HG03565 (cell line): ENCODE data around the gene L3MBTL2.

ENCODE experiments used
- ATAC-seq: cut with Tn5 transposase; IDR thresholded peaks from one replicate; pipeline ENCODE4 v1.9.1; 2021; ENCODE audit warnings: mild to moderate bottlenecking, moderate library complexity; ENCODE audit not compliant: unreplicated experiment

The L3MBTL2 gene

DNA sequence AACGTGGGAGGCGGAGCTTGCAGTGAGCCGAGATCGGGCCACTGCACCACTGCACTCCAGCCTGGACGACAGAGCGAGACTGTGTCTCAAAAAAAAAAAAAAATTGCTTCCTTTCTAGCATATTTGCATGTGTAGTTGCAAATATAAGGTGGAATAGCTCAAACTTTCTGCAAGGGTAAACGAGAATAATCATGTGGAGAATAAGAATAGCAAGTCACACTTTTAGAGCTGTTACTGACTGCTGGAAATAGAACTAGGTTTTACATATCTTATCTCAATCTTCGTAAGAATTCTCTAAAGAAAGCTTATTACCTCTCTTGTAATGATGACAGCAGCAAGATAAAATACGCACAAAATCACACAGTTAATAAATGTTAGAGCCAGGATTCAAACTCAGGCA lies 1.6 kb downstream of the L3MBTL2 start:
- no peak for ATAC-seq

GRCh38 chr22:41215409-41215808 lies 10.3 kb downstream of the L3MBTL2 start:
- no peak for ATAC-seq

DNA sequence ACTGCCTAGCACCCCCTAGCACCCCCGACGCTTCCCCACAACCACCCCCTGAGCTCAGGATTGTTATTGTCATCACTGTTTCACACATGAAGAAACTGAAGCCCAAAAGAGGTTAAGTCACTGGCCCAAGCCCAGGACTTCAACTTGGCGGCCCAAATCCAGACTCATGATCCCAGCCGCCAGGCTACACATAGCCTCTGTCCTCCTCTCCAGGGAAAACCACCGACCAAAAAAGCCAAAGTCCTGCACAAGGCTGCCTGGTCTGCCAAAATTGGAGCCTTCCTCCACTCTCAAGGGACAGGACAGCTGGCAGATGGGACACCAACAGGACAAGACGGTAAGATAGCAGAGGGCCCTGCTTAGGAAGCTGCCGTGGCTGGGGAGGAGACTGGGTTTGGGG lies 10.8 kb downstream of the L3MBTL2 start:
- no peak for ATAC-seq

DNA sequence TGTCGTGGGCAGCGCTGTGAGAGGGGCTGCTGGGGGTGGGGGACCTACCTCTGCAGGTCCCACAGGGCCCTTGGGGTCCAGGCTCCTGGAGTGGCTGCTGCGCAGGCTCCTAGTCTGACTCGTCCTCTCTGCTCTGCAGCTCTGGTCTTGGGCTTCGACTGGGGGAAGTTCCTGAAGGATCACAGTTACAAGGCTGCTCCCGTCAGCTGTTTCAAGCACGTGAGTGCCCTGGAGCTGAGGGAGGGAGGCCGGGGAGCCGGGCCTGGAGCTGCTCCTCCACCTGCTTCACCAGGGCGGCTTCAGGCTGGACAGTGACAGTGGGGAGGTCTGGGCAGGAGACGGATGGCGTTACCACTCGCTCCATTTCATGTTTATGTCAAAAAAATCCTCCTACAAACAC lies 11.9 kb downstream of the L3MBTL2 start:
- no peak for ATAC-seq

- ATAC-seq = no peak
Measured at GRCh38 chr22:41217553-41218157, 12.5 kb downstream of the L3MBTL2 start.

- ATAC-seq = no peak
Measured at GRCh38 chr22:41222846-41223507, 17.9 kb downstream of the L3MBTL2 start.

- no peak for ATAC-seq
Measured at GRCh38 chr22:41223535-41223934, 18.4 kb downstream of the L3MBTL2 start.

DNA sequence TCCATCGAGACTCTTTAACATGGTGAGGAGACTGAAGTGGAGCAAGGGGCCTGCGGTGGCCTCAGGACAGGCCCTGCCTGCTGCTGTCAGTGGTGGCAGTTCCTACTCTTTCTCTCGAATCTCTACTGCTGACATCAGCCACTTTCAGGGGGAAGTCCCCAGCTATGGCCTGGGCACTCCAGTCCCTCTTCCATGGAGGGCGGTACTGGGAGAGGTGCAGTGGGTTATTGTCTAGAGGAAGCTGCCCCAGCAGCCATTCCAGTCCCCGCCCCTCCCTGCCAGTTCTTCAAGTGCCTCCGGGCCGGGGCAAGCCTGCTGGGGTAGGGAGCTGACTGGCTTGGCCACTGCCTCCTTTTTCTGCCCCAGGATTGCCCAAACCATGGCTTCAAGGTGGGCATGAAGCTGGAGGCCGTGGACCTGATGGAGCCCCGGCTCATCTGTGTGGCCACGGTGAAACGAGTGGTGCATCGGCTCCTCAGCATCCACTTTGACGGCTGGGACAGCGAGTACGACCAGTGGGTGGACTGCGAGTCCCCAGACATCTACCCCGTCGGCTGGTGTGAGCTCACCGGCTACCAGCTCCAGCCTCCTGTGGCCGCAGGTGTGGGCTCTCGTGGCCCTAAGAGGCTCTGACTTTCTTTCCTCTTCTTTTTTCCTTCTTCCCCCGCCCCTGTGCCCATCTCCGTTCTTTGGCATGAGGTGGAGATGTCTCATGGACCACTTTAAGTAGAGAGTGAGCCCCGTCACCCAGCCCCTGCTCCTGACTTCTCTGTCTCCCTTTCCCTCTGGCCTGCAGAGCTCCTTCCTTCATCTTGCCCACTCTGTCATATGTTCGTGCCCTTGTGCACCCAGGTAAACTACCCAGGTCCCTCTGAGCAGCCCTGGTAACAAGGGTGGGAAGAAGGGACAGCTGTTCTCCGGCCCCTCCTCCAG lies 21.9 kb downstream of the L3MBTL2 start:
- ATAC-seq = no peak

- ATAC-seq = no peak
Measured at GRCh38 chr22:41229215-41229614, 24.1 kb downstream of the L3MBTL2 start.

DNA sequence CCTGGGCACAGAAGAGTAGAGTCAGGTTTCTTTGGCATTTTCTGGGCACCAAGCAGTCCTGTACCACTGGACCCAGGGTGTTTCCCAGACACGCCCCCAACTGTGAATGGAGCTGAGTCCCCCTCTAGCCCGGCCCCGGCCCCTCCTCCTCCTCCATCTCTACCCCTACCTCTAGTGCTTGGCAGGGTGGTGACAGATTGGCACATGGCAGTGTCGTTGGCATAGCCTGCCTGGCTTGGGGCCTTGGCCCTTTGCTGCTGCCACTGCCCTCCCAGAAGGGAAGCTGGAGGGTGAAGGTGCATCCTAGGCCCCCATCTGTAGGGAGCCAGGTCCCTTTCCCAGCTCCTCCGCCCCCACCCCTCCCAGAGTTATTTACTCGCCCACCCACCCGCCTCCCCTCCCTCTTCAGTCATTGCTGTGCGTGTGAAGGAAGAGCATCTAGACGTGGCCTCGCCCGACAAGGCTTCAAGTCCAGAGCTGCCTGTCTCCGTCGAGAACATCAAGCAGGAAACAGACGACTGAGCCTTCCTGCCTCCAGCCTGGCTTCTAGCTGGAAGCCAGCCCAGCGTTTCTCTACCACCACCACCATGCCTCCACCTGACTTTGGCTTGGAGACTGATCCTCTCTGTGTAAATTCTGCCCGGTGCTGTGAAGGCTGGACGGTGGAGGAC lies 24.8 kb downstream of the L3MBTL2 start:
- no peak for ATAC-seq

- no peak for ATAC-seq
Measured at GRCh38 chr22:41230401-41230785, 25.3 kb downstream of the L3MBTL2 start.

- no peak for ATAC-seq
Measured at GRCh38 chr22:41231369-41231768, 26.3 kb downstream of the L3MBTL2 start.

DNA sequence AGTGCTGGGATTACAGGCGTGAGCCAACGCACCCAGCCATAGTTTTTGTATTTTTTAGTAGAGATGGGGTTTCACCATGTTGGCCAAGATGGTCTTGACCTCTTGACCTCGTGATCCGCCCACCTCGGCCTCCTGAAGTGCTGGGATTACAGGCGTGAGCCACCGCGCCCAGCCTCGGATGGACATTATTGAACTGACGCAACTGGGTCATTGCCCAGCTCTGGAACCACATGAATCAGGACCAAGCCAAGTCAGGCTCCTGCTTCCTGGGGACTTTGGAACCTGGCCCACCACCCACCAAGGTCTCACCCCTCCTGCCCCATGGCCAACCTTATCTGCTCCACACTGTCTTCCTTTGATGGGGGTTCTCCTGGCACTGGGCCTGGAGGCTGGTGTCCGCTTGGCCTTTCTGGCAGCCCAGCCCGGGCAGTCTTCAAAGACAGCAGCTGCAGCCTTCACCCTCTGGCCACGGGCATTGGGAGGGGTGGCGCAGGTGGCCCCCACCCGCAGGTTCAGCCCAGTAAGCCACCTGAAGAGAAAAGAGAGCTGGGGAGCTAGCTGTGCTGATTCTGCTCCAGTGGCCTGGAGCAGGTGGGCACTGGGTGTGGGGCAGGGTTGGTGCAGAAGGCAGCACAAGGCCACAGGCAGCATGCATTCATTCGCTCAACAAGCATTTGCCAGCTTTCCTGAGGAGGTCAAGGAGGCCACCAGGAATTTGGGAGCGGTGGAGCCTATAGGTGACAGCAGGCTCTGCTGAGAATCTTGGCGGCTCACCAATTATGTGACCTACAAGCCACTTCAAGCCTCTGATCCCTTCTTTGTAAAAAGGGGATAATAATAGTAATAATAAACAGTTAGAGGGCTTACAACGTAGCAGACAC lies 29.9 kb downstream of the L3MBTL2 start:
- no peak for ATAC-seq

GRCh38 chr22:41237036-41237706 lies 32.1 kb downstream of the L3MBTL2 start:
- no peak for ATAC-seq

- ATAC-seq = peak; percentile 46
Measured at GRCh38 chr22:41237707-41238569, 32.8 kb downstream of the L3MBTL2 start.

- ATAC-seq = no peak
Measured at GRCh38 chr22:41238570-41239442, 33.7 kb downstream of the L3MBTL2 start.

DNA sequence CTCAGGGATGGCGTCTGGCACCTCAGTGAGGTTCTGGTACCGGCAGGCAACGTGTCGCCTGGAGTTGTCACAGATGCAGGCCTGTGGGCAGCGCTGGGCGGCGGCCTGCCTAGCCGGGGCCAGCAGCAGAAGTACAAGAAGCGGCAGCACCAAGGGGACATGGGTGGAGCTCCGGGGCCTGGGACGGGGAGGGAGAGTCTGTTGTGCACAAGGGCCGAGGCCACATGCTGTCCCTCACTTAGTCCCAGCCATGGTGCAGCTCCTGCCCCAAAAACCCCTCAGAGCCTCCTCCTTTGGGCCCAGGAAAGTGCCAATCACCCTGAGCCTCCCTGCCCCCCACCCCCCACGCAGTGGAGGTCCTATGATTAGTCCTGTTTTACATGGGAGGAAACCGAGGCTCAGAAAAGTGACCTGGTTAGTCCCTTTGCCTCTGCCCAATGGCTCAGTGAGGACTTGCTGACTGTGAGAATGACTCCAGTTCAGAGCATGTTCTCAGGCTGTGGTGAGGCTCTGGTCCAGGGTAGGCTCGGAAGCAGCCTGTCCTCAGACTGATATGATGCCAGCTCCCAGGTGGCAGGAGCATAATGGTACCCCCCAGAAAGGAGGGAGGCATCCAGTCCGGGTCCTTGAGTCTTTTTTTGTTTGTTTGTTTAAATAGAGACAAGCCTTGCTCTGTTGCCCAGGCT lies 34.5 kb downstream of the L3MBTL2 start:
- ATAC-seq = no peak
